Astrocyte of the cerebellum (primary cell): Measurements from ENCODE around the gene SLCO6A1.

Experiments
- DNase-seq: peaks from one replicate; pipeline ENCODE4 v3.0.0-alpha.2; 2011; ENCODE audit warnings: low read depth
- H3K4me3 ChIP-seq: 2 replicates; pipeline ENCODE4 v1.5.1; 2011; ENCODE audit warnings: mild to moderate bottlenecking, low read depth, low read length, moderate library complexity
- CTCF ChIP-seq: IDR thresholded peaks from 2 replicates; pipeline ENCODE4 v1.5.1; 2012; ENCODE audit warnings: low read length, low read depth, moderate library complexity, mild to moderate bottlenecking; ENCODE audit errors: missing control alignments
- in situ Hi-C: cut with HindIII; loops from 2 replicates; pipeline ENCODE4 v1.10.0; 2017; ENCODE audit warnings: low sequenced_read_pairs

The SLCO6A1 gene

GRCh38 chr5:102388235-102388634 lies 110.6 kb downstream of the SLCO6A1 start:
- DNase-seq = no peak
- H3K4me3 ChIP-seq = no peak overlapping the region
- in situ Hi-C loops = no loop called here
- no peak for TF ChIP-seq CTCF

GRCh38 chr5:102385365-102385764 lies 113.4 kb downstream of the SLCO6A1 start:
- in situ Hi-C loops = no loop called here
- no peak for TF ChIP-seq CTCF
- no peak for DNase-seq
- no peak overlapping the region for H3K4me3 ChIP-seq

- TF ChIP-seq CTCF = no peak
- in situ Hi-C loops = no loop called here
- no peak for DNase-seq
- H3K4me3 ChIP-seq = no peak overlapping the region
These were observed 118.6 kb downstream of the SLCO6A1 start for GRCh38 chr5:102380174-102380573.

- TF ChIP-seq CTCF = no peak
- in situ Hi-C loops = no loop called here
- no peak for DNase-seq
- H3K4me3 ChIP-seq = no peak overlapping the region
These were observed 122.9 kb downstream of the SLCO6A1 start for GRCh38 chr5:102375876-102376275.

GRCh38 chr5:102375272-102375671 lies 123.5 kb downstream of the SLCO6A1 start:
- DNase-seq = no peak
- TF ChIP-seq CTCF = no peak
- in situ Hi-C loops = no loop called here
- H3K4me3 ChIP-seq = no peak overlapping the region

GRCh38 chr5:102368392-102368791 lies 130.4 kb downstream of the SLCO6A1 start:
- H3K4me3 ChIP-seq = no peak overlapping the region
- in situ Hi-C loops = loop anchor here (5.0 kb wide), 1 partner anchor 36 kb away; no protein-coding TSS in a partner anchor
- no peak for TF ChIP-seq CTCF
- no peak for DNase-seq

GRCh38 chr5:102341681-102342288 lies 157.0 kb downstream of the SLCO6A1 start:
- in situ Hi-C loops = no loop called here
- DNase-seq = no peak
- H3K4me3 ChIP-seq = no peak overlapping the region
- TF ChIP-seq CTCF = no peak
